ENCODE measurements around the gene PHETA2. TPM values are rescaled to one million over a fixed set of nuclear protein-coding genes. Genes with fewer than 3 reads are reported as not detected.

The PHETA2 gene
- total and polyA plus RNA-seq, 2 of the 13 experiments (the other 11 are each of a cell fraction or from before 2014, with no cell fraction given), result 0.07 TPM; not detected in 1

- TF ChIP-seq EEA1 (CRISPR knock-in tag; IDR thresholded peaks at IDR 0.05; ENCODE audit: borderline replicate concordance) (peak; percentile 60), MAF1 (CRISPR knock-in tag; IDR thresholded peaks at IDR 0.05; ENCODE audit: borderline replicate concordance) (peak; percentile 45; the same call in 1 of the 2 replicates), FUBP1 (CRISPR knock-in tag; IDR thresholded peaks at IDR 0.05; ENCODE audit: borderline replicate concordance) (no peak), ZBTB10 (CRISPR knock-in tag; IDR thresholded peaks at IDR 0.05; ENCODE audit: borderline replicate concordance) (peak; percentile 74; the same call in 1 of the 2 replicates), ZNF710 (CRISPR knock-in tag; IDR thresholded peaks at IDR 0.05; ENCODE audit: borderline replicate concordance) (no peak; the same call in 1 of the 2 replicates), ZNF549 (CRISPR knock-in tag; IDR thresholded peaks at IDR 0.05) (no peak), HIVEP1 (CRISPR knock-in tag; IDR thresholded peaks at IDR 0.05) (peak; percentile 34; the same call in 1 of the 2 replicates), ARNT2 (CRISPR knock-in tag; IDR thresholded peaks at IDR 0.05; ENCODE audit: low read depth) (peak; percentile 66; the same call in 1 of the 2 replicates), TIGD3 (CRISPR knock-in tag; IDR thresholded peaks at IDR 0.05; ENCODE audit: borderline replicate concordance) (no peak), ZNF737 (CRISPR knock-in tag; IDR thresholded peaks at IDR 0.05; ENCODE audit: borderline replicate concordance) (no peak), ZNF124 (CRISPR knock-in tag; IDR thresholded peaks at IDR 0.05) (0 out of 2 replicates have a peak, but pooled peaks have one; percentile 31), PLSCR1 (CRISPR knock-in tag; IDR thresholded peaks at IDR 0.05; ENCODE audit: borderline replicate concordance) (no peak), ATF7 (IDR thresholded peaks at IDR 0.05) (no peak), ATF7 (CRISPR knock-in tag; IDR thresholded peaks at IDR 0.05) (peak; percentile 45; the same call in 1 of the 2 replicates), ZNF543 (CRISPR knock-in tag; IDR thresholded peaks at IDR 0.05) (peak; percentile 44), RCOR2 (CRISPR knock-in tag; IDR thresholded peaks at IDR 0.05) (no peak), TEF (CRISPR knock-in tag; IDR thresholded peaks at IDR 0.05) (no peak), U2AF1 (optimal IDR thresholded peaks at IDR 0.05; ENCODE audit: low read depth, low read length) (peak; percentile 37)
Observed at GRCh38 chr22:42079319-42080251, 5.5 kb downstream of the PHETA2 start, which contains the start of gene SMDT1 (continued).
